Left forelimb (tissue), 1 donor: Measurements from ENCODE around the gene DEGS2.

ENCODE experiments used
- DNase-seq: peaks from one replicate; pipeline ENCODE4 v3.0.0-alpha.2; 2018; ENCODE audit warnings: low spot score

Gene DEGS2

DNA sequence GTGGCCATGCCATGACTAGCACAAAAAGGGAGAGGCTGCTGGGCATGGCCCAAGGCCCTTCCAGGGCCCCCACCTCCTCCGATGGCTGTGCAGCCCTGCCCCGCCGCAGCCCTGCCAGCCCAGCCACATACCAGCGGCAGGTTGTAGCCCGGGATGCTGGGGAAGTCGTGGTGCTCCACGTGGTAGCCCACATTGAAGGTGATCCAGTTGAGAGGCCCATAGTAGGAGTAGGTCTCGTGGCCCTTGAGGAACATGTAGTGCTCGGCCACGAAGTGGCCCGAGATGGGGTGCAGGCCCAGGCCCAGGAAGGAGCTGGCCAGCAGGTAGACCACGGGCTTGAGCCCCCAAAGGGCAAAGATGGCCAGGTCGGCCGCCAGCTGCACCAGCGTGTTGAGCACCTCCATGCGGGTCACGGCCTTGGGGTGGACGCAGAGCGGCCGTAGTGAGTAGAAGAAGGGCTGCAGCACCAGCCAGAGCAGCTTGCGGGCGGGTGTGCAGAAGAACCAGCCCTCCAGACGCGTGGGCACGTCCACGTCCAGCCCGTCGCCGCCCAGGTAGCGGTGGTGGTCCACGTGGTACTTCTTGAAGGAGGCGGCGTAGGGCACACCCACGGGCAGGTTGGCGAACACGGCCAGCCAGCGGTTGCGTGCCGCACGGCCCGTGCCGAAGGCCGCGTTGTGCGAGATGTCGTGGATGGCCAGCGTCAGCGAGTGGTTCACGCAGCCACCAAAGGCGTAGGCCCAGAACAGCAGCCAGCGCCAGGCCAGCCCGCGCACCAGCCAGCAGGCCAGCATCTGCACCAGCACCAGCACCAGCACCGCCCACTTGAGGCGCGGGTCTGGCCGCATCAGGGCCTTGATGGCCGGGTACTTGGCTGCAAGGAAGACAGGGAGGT lies 10.4 kb downstream of the DEGS2 start:
- DNase-seq, result no peak

- no peak for DNase-seq
These were observed 11.6 kb downstream of the DEGS2 start for GRCh38 chr14:100147691-100148464.

- DNase-seq, result no peak
These were observed 12.2 kb downstream of the DEGS2 start for GRCh38 chr14:100147181-100147631.

GRCh38 chr14:100146531-100147091 lies 12.8 kb downstream of the DEGS2 start:
- no peak for DNase-seq

- no peak for DNase-seq
These were observed 13.6 kb downstream of the DEGS2 start for GRCh38 chr14:100145682-100146464.

DNA sequence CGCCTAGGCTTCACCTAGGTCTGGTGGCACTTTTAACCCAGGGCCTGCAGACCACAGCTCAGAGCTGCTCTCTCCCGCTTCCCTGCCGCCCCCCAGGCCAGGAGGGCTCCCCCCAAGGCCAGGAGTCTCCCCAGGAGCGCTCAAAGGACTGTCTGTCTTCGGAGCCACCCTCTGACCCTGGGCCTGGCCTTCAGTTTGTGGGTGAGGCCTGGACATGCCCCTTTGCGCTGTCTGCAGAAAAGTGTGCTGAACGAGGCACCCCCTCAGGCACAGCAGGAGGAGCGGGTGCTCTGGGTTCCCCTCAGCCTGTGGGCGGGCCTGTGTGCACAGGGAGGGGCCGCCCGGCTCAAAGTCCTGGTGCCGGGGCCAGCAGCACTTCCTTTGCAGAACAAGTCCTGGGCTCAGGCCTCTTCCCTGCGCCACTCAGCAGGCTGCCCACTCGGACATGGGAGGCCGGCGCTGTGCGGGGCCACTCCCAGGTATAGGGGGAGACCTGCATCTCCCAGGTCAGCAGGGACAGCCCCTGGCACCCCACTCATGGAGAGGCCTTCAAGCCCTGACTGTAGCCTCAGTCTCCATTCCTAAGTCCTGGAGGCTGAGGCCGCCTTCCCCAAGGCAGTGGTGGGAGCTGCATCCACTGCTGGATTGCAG lies 14.3 kb downstream of the DEGS2 start:
- DNase-seq, result no peak

- no peak for DNase-seq
These were observed 14.8 kb downstream of the DEGS2 start for GRCh38 chr14:100144645-100144995.

- DNase-seq, result no peak
These were observed 15.5 kb downstream of the DEGS2 start for GRCh38 chr14:100143934-100144333.

DNA sequence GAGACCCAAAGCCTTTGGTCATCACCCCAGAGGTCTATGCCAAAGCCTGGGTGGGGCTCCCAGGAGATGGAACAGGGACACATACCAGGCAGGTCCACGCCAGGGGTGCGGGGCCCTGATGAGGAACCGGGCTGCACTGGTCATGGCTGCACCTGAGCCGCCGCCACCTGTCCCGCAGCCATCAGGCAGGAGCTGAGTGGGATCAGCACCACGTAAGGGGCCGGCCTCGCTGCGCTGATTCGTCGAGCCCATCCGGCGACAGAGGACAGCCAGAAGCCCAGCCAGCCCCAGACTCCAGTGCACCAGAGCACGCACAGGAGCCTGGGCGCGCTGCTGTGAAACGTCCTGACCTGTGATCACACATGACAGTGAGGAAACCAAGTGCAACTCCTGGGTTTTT lies 15.9 kb downstream of the DEGS2 start:
- DNase-seq, result no peak

DNA sequence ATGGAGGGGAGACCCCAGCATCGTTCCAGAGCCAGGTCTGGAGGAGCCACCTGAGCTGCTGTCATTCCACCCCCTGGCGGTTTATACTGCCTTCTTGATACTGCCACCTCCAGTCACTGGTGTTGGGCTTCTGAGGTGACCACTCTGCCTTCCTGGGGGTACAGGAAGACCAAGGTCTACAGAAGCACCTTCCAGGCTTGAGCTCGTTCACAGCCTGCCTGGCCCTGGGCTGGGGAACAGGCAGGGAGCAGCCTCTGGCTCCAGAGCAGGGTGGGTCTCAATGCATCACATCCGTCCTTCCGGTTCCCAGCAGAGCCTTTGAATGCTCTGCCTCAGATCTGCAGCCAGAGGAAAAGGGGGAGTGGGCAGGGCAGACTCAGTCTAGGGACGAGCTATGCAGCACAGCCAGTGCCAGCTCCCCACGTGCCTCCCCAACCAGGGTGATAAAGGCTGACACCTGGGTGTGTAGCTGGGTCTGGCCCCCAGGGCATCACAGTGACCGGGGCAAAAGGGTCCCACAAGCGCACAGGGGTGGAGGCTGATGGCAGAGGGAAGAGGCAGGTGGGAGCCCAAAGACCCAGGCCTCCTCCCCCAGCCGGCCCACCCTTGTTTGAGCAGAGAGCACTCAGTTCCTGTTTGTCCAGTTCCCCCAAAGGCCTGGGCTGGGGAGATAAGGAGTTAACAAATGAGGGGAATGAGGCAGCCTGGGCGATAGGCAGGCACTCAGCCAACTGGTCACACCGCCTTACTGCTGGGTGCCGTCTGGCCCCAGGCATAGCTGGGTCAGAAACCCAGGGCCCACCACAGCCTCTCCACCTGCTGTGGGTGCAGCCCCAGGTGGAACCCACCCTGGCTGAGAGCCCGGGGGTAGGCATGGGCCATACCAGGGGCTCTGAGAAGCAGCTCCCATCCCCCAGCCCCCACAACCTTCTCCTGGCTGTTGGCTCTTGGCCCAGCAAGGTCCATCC lies 17.1 kb downstream of the DEGS2 start:
- no peak for DNase-seq

DNA sequence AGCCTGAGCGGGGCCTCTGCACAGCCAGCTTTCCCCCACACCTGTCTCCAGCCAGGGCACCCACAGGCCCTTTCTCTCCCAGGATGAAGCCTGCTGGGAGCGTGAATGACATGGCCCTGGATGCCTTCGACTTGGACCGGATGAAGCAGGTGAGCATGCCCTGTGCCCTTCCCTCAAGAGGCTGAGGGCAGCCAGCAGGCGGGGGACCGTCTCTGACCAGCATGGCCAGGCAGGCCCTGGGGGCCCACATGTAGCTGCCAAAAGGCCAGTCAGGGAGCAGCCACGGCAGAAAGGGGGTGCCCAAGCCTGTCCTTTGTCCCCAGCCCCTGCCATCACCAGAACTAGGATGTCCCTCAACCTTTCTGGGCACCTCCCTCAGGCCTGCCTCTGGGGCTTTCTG lies 18.3 kb downstream of the DEGS2 start:
- no peak for DNase-seq

DNA sequence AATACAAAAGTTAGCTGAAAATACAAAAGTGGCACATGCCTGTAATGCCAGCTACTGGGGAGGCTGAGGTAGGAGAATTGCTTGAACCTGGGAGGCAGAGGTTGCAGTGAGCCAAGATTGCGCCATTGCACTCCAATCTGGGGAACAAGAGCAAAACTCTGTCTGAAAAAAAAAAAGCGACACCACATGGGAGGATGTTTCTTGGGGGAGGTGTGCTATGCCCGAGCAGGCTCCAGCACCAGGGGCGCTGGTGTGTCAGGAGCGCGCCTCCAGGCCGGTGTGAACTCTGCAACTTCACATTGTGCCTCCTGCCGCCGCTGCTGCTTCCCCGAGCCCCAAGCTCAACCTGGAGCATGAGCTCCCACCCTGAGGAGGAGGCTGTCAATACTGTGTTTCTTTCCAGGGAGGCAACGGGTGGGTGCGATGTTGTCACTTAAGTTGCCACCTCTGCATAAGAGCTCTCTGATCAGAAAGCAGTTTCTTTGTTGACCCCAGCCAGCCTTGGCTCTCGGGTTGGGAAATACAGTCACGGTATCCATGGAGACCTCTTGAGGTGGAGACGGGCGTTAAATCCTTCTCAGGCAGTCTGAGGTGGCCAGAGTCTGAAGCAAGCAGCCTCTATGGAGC lies 18.9 kb downstream of the DEGS2 start:
- DNase-seq, result no peak

DNA sequence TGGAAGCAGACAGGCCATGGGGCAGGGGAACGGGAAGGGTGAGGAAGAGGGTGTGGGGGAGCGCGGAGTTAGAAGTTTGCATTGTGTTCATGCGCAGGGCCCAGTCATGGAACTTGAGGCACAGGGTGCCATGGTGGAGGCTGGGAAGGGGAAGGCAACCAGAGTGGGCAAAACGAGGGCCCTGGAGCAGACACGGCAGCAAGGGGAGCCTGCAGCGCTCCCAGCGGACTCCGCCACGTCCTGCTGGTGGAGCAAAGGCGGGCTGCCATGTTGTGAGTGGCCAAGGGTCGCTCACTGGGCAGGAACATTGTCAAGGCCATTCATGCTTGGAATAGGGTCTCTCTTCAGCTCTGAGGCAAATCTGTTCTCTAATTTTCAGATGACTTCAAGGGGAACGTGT lies 20.5 kb downstream of the DEGS2 start:
- DNase-seq, result no peak

- DNase-seq, result no peak
These were observed 21.2 kb downstream of the DEGS2 start for GRCh38 chr14:100138082-100138787.

DNA sequence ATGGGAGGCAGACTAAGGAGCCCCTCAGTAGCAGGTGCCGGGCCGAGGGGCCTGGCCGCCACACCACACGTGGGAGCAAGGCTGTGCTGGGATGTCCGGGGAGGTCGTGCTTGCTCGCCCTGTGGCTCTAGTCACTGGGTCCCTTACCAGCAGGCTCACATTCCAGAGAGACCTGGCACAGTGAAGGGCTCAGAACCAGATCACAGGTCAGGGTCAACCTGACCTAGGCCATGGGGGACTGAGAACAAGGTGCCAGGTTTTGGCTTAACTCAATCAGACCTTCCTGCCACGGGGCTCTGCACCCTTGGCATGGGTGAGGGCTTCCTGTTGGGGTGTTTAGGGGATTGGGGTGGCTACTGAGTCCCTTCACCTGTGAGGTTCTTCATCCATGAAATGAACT lies 22.3 kb downstream of the DEGS2 start:
- no peak for DNase-seq

DNA sequence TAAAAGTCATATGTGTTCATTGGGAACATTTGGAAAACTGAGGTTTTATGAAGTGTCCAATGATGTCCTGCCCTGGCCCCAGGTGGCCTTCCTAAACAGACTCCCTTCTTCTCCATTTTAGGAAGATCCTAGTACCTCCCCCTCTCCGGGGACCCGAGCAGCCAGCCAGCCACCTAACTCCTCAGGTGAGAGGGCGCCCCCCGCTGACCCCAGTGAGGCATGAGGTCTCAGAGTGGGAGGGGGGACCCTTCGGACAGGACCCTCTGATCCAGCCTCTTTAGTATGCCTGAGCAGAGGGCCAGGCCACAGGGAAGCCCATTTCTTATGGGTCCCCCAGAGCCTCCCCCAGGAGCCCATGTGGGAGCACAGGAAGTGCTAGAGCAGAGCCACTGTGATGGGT lies 23.7 kb downstream of the DEGS2 start:
- no peak for DNase-seq

GRCh38 chr14:100135073-100135472 lies 24.4 kb downstream of the DEGS2 start:
- no peak for DNase-seq

- DNase-seq, result no peak
These were observed 24.9 kb downstream of the DEGS2 start for GRCh38 chr14:100134586-100134985.

DNA sequence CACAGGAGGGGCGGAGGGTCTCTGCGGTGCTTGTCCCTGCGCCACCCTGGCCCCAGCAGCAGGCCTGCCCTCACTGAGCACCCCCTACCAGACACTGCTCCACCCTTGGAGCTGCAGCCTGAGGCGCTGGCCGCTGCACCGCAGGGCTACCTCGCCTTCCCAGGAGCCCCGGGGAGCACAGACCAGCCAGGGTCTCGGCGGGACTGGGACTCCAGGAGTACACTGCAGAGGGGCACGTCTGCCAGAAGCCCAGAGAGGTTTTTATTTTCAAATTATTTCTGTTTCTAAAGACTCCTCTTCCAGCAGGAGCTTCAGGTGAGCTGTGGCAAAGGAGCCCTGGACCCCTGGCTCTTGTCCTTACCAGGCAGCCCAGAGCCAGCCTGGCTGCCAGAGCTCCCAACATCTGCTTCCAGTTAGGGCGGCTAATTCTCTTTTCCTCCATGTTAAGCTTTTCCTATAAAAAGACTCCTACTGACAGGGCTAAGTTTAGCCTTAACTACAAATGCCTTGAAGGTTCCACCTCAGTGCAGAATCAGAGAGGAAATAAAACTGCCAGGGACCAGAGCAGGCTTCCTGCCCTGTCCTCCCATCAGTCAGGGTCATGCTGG lies 26.4 kb downstream of the DEGS2 start:
- DNase-seq, result no peak
